KOPT-K1 (cell line): ENCODE results near the gene HSPG2.
"Not testable (repeated sequence)": the region's sequence is repeated elsewhere in the genome, so short reads cannot be mapped to it uniquely, and the experiment has no call there.

ENCODE experiments used
- H3K27ac ChIP-seq: fragments of 200-600 bp; sonication (generic); 2 replicates; pipeline ENCODE4 v1.5.1; 2016; ENCODE audit warnings: antibody characterized with exemption, mild to moderate bottlenecking, low read depth, low read length; ENCODE audit not compliant: poor library complexity, severe bottlenecking
- H3K36me3 ChIP-seq: fragments of 200-600 bp; sonication (generic); 2 replicates; pipeline ENCODE4 v1.5.1; 2017; ENCODE audit warnings: antibody characterized with exemption, mild to moderate bottlenecking, low read length, moderate library complexity; ENCODE audit not compliant: insufficient read depth
- H3K9me3 ChIP-seq: fragments of 200-600 bp; sonication (generic); 2 replicates; pipeline ENCODE4 v1.5.1; 2017; ENCODE audit warnings: antibody characterized with exemption, low read length, mild to moderate bottlenecking; ENCODE audit not compliant: insufficient read depth, poor library complexity, severe bottlenecking

The HSPG2 gene

DNA sequence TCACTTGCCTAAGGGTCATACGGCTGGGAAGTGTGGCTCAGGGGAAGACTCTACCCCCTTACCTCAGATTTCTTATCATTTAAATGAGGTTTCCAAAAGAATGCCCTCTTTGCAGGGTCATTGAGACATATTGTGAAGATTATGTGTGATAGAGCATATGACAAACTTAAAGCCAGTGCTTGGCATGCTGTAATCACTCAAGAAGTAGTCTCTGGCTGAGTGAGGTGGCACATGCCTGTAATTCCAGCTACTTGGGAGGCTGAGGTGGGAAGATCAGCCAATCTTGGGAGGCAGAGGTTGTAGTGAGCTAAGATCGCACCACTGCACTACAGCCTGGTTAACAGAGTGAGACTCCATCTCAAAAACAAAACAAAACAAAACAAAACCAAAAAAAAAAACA lies 132.6 kb downstream of the HSPG2 start:
- Histone ChIP-seq H3K36me3 (no peaks in the 10 kb centered on the region), H3K9me3 (no peaks in the 10 kb centered on the region), H3K27ac (no peak overlapping the region)

DNA sequence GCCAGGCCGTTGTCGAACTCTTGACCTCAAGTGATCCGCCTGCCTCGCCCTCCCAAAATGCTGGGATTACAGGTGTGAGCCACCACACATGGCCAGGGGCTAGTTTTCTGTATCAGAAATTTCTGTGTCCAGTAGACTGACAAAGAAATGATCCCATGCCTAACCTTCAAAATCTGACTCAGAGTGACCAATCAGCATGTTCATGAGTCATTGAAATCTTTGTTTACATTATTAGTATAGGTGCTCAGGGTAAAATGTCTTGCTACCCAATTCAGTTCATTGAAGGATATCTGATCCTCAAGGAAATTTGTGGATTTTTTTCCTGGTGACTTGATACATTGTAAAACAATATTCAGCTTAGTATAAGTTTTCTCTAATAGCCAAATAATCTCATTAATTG lies 136.0 kb downstream of the HSPG2 start:
- no peak overlapping the region for H3K27ac ChIP-seq
- H3K9me3 ChIP-seq: no peaks in the 10 kb centered on the region
- no peaks in the 10 kb centered on the region for H3K36me3 ChIP-seq

DNA sequence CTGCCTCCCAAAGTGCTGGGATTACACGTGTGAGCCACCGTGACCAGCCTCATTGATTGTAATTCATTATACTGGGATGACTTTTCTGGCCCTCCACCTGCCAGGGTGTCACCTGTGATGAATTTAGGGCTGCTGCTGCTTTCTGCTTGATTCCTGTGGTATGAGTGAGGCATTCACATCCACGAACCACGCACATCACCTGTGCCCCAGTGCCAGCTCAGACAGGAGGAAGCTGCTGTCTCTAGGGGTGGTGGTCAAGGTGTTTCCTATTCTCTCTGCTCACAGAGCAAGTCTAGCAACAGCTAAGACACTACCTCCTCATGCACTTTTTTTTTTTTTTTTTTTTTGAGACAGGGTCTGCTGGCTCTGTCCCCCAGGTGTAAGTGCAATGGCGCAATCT lies 137.4 kb downstream of the HSPG2 start:
- Histone ChIP-seq H3K27ac (no peak overlapping the region), H3K9me3 (peaks cover 11% of the 10 kb centered on the region), H3K36me3 (no peaks in the 10 kb centered on the region)

DNA sequence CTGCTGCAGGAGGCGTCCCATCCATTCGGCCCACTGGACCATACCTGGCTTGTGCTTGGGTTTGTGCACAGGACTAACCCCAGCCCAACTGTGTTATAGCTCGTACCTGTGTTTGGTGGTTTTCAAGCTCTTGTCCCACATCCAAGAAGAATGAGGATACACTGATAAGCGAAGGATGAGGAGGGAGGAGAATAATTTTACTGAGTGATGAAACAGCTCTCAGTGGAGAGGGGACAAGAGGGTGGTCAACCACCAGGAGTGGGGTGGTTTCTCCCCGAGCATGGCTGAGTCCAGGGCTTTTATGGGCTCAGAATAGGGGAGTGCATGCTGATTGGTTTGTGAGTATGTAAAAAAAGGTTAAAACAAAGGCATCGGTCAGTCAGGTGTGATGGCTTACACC lies 142.0 kb downstream of the HSPG2 start:
- peaks cover 16% of the 10 kb centered on the region for H3K9me3 ChIP-seq
- H3K27ac ChIP-seq: no peak overlapping the region
- H3K36me3 ChIP-seq: no peaks in the 10 kb centered on the region

DNA sequence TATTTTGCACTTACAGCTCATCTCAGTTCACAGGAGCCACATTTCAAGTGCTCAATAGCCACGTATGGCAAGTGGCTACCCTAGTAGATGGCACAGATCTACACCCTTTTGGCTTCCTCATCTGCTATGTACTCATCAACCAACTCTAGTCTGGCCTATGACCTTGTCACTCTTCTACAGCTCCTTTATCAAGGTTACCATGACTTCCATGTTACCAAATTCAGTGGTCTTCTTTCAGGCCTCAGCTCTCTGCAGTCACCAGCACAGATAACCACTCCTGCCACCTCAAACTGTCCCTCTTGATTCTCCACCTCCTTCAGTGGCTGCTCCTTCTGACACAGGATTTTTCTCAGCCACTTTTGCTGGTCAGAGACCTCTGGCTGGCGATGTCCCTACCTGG lies 142.5 kb downstream of the HSPG2 start:
- Histone ChIP-seq H3K9me3 (peaks cover 16% of the 10 kb centered on the region), H3K36me3 (no peaks in the 10 kb centered on the region), H3K27ac (no peak overlapping the region)

DNA sequence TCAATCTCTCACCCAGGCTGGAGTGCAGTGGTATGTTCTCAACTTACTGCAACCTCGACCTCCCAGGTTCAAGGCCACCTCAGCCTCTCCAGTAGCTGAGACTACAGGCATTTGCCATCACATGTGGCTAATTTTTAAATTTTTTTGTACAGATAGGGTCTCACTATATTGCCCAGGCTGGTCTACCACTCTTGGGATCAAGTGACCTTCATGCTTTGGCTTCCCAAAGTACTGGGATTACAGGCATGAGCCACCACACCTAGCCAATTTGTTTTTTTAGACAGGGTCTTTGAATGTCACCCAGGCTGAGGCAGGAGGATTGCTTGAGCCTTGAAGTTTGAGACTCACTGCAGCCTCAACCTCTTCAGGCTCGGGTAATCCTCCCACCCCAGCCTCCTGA lies 144.0 kb downstream of the HSPG2 start:
- H3K36me3 ChIP-seq: no peaks in the 10 kb centered on the region
- no peak overlapping the region for H3K27ac ChIP-seq

DNA sequence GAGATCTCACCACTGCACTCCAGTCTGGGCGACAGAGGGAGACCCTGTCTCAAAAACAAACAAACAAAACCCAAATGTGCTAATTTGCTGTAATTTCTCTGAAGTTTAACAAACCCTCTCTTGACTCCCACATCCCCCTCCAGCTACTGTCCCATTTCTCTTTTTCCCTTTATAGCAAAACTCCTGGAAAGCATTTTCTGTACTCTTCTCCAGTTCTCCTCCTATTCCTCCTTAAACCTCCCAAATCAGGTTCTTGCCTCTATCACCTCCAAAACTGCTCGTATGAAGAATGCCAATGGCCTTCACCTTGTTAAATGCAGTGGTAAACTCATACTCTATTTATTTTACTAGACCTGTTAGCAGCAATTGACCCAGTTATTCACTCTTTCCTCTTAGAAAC lies 150.5 kb downstream of the HSPG2 start:
- Histone ChIP-seq H3K27ac (no peak overlapping the region), H3K9me3 (no peaks in the 10 kb centered on the region), H3K36me3 (no peaks in the 10 kb centered on the region)

More for the DNA sequence above, 144.0 kb downstream of the HSPG2 start:
- peaks cover 16% of the 10 kb centered on the region for H3K9me3 ChIP-seq

DNA sequence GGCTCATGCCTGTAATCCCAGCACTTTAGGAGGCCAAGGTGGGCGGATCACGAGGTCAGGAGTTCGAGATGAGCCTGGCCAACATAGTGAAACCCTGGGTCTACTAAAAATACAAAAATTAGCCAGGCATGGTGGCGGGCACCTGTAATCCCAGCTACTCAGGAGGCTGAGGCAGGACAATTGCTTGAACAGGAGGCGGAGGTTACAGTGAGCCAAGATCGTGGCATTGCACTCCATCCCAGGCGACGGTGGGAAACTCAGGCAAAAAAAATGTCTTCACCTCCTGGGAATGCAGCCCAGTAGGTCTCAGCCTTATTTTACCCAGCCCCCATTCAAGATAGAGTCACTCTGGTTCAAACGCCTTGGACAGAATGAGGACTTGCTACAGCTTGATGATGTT lies 151.3 kb downstream of the HSPG2 start:
- not testable (repeated sequence) for H3K9me3 ChIP-seq, H3K36me3 ChIP-seq, H3K27ac ChIP-seq

DNA sequence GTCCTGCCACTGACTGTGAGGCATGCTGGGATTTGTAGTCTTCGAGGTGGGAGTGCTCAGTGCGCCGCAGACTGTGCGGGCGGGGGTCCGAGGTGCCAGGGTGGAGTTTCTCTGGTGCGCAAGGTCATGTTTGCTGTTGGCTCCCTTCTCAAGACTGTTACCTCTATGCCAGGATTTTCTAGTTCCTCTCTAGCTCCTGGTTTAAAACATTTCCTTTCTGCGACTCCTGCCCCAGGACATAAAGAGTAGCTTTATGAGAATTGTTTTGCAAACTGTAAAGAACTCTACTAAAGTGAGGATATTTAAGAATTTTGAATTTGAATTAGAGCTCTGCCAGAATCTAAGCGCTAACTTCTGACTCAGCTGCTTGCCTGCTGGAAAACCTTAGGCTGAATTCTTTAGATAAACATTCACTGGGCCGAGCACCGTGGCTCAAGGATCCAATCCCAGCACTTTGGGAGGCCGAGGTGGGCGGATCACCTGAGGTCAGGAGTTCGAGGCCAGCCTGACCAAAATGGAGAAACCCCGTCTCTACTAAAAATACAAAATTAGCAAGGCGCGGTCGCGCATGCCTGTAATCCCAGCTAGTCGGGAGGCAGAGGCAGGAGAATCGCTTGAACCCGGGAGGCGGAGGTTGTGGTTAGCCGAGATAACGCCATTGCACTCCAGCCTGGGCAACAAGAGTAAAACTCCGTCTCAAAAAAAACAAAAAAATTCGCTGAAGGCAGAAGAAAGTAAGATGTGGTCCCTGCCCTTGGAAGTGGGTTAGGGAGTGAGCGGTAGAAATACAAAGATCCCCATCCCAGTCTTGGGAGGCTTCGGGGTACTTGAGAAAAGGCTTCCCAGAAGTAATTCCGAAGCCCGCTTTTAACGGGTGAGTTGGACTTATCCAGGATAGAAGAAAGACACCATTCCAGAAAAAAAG lies 153.2 kb downstream of the HSPG2 start:
- H3K9me3 ChIP-seq: no peaks in the 10 kb centered on the region
- peak overlapping the region; percentile 98 for H3K27ac ChIP-seq
- no peaks in the 10 kb centered on the region for H3K36me3 ChIP-seq

DNA sequence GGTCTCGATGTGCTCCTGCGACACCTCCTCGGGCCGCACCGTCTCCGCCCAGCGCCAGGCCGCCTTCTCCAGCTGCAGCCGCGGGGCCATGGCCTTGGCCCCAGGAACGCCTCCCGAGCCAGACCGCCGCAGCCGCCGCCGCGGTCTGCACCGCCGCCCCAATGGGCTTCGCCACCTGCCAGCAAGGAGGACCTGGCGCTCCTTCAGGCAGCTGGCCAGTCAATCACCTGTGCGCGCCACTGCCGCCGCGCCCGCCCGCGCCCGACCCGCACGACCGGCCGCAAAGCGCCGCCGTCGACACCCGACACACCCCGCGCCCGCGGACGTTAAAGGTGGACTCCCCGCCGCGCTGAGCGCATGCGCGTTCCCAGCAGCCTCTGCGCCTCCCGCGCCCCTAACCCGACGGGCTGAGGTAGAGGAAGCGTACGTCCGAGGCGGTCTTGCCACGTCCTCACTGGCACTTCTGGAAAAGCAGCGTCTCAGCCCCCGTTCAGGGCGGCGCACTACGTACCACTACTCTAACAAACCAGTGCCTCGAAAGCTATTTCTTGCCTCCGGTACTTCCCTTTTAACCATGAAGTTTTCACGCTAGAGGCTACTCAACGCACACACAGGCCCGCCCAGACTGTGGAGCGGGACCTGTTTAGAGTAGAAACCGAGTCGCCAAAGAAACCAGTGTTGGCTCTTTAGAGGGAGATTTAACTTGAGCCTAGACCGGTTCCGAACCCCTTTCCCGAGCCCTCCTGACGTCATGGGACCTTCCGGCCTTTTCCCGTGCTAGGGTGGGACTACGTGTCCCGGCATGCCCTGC lies 154.0 kb downstream of the HSPG2 start, which contains the start of gene USP48:
Gene USP48, minus strand, starts transcription at position 282 of the 811 bp plus-strand sequence. Its CDS starts 192 bp downstream, at position 90.
- peak within 1 kb of the TSS; percentile 98 for H3K27ac ChIP-seq
- no peaks in the 10 kb centered on the region for H3K36me3 ChIP-seq
- peaks cover 3% of the 10 kb centered on the region for H3K9me3 ChIP-seq

DNA sequence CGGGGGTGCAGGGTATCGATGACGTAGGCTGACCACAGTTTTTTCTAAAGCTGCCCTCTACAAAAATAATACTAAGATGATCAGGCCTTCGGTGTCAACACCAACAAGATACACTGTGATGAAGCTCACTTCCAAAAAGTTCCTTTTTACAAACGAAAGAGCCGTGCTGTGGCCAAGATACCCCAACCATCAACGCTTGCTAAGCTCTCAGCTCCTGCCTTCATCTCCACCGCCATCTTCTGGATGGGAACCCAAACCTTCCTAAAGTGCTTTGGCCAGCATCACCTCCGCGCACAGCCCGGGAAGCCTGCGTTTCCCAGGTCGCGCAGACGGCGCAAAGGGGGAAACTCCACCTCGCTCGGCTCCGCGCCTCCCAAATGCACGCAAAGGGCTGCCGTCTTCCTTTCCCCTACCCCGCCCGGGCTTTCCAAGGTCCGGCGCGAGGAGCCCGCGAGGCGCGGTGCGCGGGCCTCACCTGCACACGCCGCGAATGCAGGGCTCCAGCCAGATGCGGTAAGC lies 154.7 kb downstream of the HSPG2 start:
- Histone ChIP-seq H3K36me3 (no peaks in the 10 kb centered on the region), H3K9me3 (peaks cover 5% of the 10 kb centered on the region), H3K27ac (peak overlapping the region; percentile 98)

DNA sequence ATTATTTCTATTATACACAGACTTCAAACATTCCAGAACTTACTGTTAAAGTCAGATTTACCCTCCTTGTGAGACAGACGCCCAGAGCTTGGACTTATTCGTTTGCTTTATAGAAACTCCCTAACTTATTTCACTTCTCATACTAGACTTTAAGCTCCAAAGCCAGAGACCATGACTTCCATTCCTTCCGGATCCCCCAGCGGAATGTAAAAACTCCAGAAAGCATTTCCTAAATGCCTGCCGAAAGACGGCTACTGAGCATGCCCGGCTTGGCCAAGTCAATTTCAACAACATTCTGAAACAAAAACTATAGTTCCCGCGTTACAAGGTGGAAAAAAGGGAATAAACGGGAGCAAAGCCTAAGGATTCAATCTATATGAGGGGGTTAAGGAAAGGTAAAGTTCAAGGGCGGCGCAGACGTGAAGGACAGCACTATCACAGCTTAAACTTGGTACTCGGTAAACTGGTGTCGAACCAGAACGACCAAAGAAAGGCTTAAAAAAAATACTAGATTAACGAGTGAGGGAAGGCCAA lies 155.2 kb downstream of the HSPG2 start:
- H3K36me3 ChIP-seq: no peaks in the 10 kb centered on the region
- H3K9me3 ChIP-seq: peaks cover 5% of the 10 kb centered on the region
- H3K27ac ChIP-seq: peak overlapping the region; percentile 98

DNA sequence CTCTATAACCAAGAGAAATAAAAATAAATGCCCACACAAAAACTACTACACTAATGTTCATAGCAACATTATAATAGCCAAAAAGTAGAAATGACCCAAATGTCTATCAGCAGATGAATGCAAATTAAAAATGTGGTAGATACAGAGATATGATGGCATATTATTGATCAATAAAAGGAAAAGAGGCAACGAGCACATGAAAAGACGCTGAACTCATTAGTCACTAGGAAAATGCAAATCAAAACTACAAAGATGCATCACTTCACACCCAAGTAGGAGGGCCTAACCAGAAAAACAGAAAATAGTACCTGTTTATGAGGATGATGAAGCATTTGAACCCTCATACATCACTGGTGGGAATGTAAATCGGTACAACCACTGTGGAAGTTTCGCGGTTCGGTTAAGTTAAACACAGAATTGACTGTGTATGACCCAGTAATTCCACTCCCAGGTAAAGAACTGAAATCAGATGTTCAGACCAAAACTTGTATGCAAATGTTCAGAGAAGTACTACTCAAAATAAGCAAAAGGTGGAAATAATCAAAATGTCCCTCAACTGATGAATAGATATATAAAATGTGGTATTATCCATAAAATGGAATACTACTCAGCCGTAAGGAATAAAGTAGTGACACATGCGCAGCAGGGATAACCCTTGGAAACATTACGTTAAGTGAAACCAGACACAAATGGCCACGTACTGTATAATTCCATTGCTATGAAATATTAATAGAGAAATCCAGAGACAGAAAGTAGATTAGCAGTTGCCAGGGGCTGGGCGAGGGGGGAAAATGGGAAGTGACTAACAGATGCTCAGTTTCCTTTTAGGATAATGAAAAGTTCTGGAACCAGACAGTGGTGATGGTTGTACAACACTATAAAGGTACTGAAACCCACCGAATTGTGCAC lies 157.2 kb downstream of the HSPG2 start:
- Histone ChIP-seq H3K27ac (no peak overlapping the region), H3K9me3 (peaks cover 5% of the 10 kb centered on the region), H3K36me3 (no peaks in the 10 kb centered on the region; the same call in 1 of the 2 replicates)

DNA sequence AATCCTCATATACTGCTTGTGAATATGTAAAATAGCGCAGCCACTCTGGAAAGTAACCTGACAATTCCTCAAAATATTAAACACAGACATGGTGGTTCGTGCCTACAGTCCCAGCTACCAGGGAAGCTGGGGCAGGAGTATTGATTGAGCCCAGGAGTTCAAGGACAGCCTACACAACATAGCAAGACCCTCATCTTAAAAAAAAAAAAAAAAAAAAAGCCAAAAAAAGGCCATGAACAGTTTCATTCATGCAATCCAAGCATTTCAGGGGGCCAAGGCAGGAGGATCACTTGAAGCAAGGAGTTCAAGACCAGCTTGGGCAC lies 158.7 kb downstream of the HSPG2 start:
- peaks cover 5% of the 10 kb centered on the region for H3K9me3 ChIP-seq
- no peaks in the 10 kb centered on the region; the same call in 1 of the 2 replicates for H3K36me3 ChIP-seq
- no peak overlapping the region for H3K27ac ChIP-seq
